Smooth muscle cell of the brain vasculature (primary cell): ENCODE results near the gene RPP14.

Experiments used
- DNase-seq: peaks from one replicate; pipeline ENCODE4 v3.0.0-alpha.2; 2012; ENCODE audit warnings: low read depth, low spot score

The RPP14 gene

DNA sequence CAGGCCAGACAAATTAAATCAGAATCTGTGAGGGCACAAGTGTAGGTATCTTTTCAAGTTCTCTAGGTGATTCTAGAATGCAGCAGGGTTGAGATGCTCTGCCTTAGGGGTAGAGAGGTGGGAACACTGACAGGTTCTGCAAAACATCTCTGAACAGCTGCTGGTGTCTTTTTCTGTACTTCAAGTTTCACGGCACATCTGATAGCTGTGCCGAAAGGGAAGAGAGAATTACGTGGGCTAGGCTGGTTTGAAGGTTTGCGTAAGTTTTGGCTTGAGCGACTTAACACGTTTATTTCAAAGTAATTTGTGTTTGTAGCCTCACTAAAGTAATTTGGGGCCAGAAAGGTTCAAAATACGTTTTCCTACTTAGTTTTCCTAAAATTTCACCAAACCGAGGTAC lies 49.1 kb downstream of the RPP14 start:
- DNase-seq: no peak

DNA sequence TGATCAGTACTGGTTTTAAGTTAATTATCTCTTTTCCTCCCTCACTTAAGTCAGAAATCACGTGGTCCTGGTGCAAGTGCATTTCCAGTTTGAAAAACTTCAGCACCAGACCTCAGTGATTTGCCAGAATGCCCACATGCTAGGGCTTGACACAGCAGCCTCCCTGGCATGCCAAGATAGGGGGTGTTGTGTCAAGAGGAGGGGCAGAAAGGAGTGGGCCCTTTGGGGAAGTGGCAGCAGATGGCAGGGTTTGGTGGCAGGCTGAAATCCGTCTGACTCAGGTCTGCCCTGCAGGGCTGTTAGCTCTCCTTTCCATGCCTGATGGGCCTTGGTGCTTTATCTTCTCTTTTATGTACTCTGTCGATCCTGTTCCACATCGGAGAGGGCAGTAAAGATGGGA lies 50.0 kb downstream of the RPP14 start:
- no peak for DNase-seq

DNA sequence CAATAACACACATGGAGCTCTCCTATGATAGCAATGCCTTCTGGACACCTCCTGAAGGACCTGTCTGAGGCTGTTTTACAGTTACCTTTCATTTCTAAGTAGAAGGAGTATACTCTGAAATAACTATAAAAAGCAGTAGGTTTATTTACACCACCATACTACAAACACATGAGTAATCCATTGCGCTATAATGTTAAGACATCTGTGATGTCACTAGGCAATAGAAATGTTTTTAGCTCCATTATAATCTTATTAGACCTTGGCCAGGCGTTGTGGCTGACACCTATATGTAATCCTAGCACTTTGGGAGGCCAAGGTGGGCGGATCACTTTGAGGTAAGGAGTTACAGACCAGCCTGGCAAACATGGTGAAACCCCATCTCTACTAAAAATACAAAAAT lies 51.4 kb downstream of the RPP14 start:
- no peak for DNase-seq

DNA sequence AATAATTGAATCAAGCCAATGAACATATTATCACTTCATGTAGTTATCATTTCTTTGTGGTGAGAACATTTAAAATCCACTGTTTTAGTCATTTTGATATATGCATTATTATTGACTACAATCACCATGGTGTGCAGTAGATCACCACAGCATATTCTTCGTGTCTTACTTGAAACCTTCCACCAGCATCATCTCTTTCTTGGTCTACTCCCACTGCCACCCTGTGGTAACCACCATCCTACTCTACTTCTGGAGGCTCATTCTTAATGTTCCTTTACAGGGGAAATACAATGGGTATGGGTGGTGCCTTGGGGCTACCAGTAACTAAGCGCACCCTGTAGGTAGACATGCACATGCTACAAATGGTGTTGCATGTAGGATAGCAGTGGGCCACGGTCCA lies 52.0 kb downstream of the RPP14 start:
- DNase-seq: no peak

DNA sequence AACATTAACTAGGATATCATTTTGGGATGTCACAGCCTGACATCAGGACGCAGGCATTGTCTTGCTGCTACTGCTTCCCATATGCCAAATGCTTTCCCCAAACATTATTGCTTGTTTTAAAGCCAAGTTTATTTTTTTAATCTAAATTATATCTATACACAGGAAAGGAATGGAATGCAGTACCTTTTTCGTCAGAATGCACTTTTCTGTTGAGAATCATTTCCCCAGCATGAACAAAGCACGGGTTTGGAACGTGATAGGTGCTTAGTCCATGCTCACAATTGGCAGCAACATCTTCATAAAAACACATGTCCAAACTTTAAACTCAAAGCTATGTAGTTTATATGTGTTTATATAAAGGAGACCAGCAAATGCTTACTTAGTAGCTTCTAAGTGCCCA lies 52.8 kb downstream of the RPP14 start:
- no peak for DNase-seq

DNA sequence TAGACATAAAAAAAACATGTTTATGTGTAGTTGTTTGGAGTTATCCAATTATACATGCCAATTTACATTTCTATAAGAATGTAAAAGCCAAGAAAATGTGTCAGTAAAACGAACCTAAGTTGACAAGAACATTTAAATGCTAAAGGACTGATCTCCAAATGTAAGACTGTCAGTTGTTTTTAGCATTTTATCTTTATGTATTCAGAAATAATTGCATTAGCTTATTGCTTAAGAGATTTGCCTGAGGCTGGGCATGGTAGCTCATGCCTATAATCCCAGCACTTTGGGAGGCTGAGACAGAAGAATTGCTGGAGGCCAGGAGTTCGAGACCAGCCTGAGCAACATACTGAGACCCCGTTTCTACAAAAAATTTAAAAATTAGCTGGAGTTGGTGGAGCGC lies 53.6 kb downstream of the RPP14 start:
- DNase-seq: no peak

DNA sequence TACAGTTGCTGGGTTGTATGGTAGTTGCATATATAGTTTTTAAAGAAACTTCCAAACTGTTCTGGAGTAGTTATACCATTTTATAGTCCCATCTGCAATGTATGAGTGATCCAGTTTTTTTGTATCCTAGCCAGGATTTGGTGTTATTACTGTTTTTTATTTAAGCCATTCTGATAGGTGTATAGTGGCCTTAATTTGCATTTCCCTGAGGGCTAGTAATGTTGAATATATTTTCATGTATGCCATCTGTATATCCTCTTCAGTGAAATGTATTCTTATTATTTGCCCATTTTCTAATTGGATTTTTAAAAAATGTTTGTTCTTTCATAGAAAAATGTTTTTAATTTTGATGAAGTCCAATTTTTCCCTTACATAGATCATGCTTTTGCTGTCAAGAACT lies 55.8 kb downstream of the RPP14 start:
- no peak for DNase-seq

DNA sequence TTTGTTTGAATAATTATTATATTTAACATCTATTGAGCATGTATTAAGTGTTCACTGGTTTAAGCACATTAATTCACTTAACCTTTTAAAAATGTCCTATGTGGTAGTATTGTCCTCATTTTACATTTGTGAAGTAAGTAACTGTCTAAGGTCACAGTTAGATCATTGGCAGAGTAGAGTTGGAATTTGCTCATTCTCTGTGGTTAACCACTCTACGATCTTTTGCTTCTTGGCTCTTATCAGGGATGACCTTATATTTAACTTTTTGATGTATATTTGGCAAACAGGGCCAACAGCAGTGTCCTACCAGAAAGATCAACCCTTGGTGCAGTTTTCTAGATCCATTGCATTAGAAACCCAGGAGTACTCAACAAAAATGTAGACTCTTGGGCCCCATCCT lies 60.7 kb downstream of the RPP14 start:
- no peak for DNase-seq

DNA sequence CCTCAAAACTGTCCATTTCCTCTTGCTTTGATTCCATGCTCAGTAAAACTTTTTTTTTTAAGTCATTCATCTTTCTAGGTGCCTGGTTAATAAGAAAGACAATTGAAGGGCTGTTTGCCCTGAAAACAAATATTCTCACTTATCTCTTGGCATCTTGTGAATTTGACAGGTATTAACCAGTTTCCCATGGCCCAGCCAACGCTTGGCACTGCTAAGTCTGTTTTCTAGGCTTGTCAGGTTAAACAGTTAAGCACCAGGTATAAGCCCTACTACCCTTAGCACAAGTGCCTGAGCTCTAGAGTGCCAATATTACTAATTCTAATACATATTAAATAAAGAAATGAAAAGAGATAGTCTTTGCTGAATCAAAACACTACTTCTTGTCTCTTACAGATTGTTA lies 63.0 kb downstream of the RPP14 start:
- no peak for DNase-seq
